ENCODE data around the gene CSNK1D.

CSNK1D gene

GRCh38 chr17:82244413-82245133 lies 28.9 kb downstream of the CSNK1D start:
- Histone ChIP-seq H3K4me3 (no peak overlapping the region), H3K27ac (no peak overlapping the region)

- H3K4me3 ChIP-seq: no peak overlapping the region
- peak overlapping the region in 1 of 21 experiments; percentile 5 for H3K27ac ChIP-seq
Measured at GRCh38 chr17:82243648-82244412, 29.7 kb downstream of the CSNK1D start.

GRCh38 chr17:82242977-82243647 lies 30.4 kb downstream of the CSNK1D start:
- H3K27ac ChIP-seq: peak overlapping the region in 5 of 21 experiments; percentile 43 to 82 (median 68)
- no peak overlapping the region for H3K4me3 ChIP-seq

- Histone ChIP-seq H3K4me3 (no peak overlapping the region), H3K27ac (peak overlapping the region in 4 of 21 experiments; percentile 60 to 82 (median 70))
Measured at GRCh38 chr17:82242698-82242976, 30.9 kb downstream of the CSNK1D start.

- Histone ChIP-seq H3K4me3 (no peak overlapping the region), H3K27ac (peak overlapping the region in 16 of 21 experiments; percentile 38 to 82 (median 60))
Measured at GRCh38 chr17:82241926-82242697, 31.4 kb downstream of the CSNK1D start.

- no peak overlapping the region for H3K4me3 ChIP-seq
- peak overlapping the region in 19 of 21 experiments; percentile 1 to 82 (median 55) for H3K27ac ChIP-seq
Measured at GRCh38 chr17:82241183-82241925, 32.1 kb downstream of the CSNK1D start.

GRCh38 chr17:82240506-82241182 lies 32.9 kb downstream of the CSNK1D start:
- H3K4me3 ChIP-seq: no peak overlapping the region
- peak overlapping the region in 19 of 21 experiments; percentile 1 to 82 (median 55) for H3K27ac ChIP-seq

- Histone ChIP-seq H3K27ac (peak overlapping the region in 10 of 21 experiments; percentile 29 to 82 (median 68)), H3K4me3 (no peak overlapping the region)
Measured at GRCh38 chr17:82239926-82240505, 33.5 kb downstream of the CSNK1D start.

- peak overlapping the region in 15 of 21 experiments; percentile 5 to 82 (median 68) for H3K27ac ChIP-seq
- no peak overlapping the region for H3K4me3 ChIP-seq
Measured at GRCh38 chr17:82239401-82239925, 34.0 kb downstream of the CSNK1D start.

GRCh38 chr17:82238472-82239201 lies 34.9 kb downstream of the CSNK1D start:
- Histone ChIP-seq H3K4me3 (peak overlapping the region in 2 of 7 experiments; percentile 12 to 14), H3K27ac (peak overlapping the region in 19 of 21 experiments; percentile 6 to 82 (median 68))

- peak overlapping the region in 18 of 21 experiments; percentile 22 to 82 (median 68) for H3K27ac ChIP-seq
- H3K4me3 ChIP-seq: peak overlapping the region in 2 of 7 experiments; percentile 12 to 14
Measured at GRCh38 chr17:82237746-82238471, 35.6 kb downstream of the CSNK1D start.

- Histone ChIP-seq H3K27ac (peak overlapping the region in 3 of 21 experiments; percentile 67 to 79 (median 73)), H3K4me3 (no peak overlapping the region)
Measured at GRCh38 chr17:82237083-82237745, 36.3 kb downstream of the CSNK1D start.

- Histone ChIP-seq H3K4me3 (no peak overlapping the region), H3K27ac (peak overlapping the region in 4 of 21 experiments; percentile 1 to 60 (median 22))
Measured at GRCh38 chr17:82236142-82236971, 37.1 kb downstream of the CSNK1D start.

- Histone ChIP-seq H3K27ac (peak overlapping the region in 2 of 21 experiments; percentile 9 to 60), H3K4me3 (no peak overlapping the region)
Measured at GRCh38 chr17:82235775-82236141, 37.7 kb downstream of the CSNK1D start.
